ENCODE measurements around the gene STAC.

- no peak for TF ChIP-seq POLR2AphosphoS5 (IDR thresholded peaks at IDR 0.05; ENCODE audit: insufficient read depth in 1 of 2, low read depth in 1 of 2)
- no peak for TF ChIP-seq POLR2A (IDR thresholded peaks at IDR 0.05)
Observed at GRCh38 chr3:36446276-36446675, 66.0 kb downstream of the STAC start.

All from vagina (tissue), 2 donors.